Measurements from ENCODE around the gene SCTR. TPM values are rescaled to one million over a fixed set of nuclear protein-coding genes. Genes with fewer than 3 reads are reported as not detected.

The SCTR gene
- total and polyA plus RNA-seq, 10 donors: 0.39 to 0.54 (median 0.47) TPM; not detected in 6

- peaks cover 0 to 4% (median under 1%) of the 10 kb centered on the region in 6 donors for H3K4me1 ChIP-seq
- H3K27me3 ChIP-seq (replicated peaks in 1 of 7): peaks cover 0 to 58% (median 5%) of the 10 kb centered on the region in 7 donors
- no peaks in the 10 kb centered on the region for H3K9me3 ChIP-seq
- TF ChIP-seq CTCF (IDR thresholded peaks at IDR 0.05 in 8 of 11, conservative IDR thresholded peaks at IDR 0.05 in 3 of 11): no peak
- no peak for TF ChIP-seq POLR2A (IDR thresholded peaks at IDR 0.05)
- no peak for TF ChIP-seq POLR2AphosphoS5 (IDR thresholded peaks at IDR 0.05)
- no peaks in the 10 kb centered on the region for H3K36me3 ChIP-seq
- no peak overlapping the region for H3K4me3 ChIP-seq
- intact Hi-C loops (cut with DNase I; ENCODE audit: low total_unique reads): no loop called here
- 67 to 82% (median 77%) methylated on average over 8 to 16 of the region's 16 CpGs for WGBS, 5 donors
- no peak overlapping the region for H3K27ac ChIP-seq
- no peak for DNase-seq
Observed at GRCh38 chr2:119481501-119482455, 42.5 kb downstream of the SCTR start.

DNA sequence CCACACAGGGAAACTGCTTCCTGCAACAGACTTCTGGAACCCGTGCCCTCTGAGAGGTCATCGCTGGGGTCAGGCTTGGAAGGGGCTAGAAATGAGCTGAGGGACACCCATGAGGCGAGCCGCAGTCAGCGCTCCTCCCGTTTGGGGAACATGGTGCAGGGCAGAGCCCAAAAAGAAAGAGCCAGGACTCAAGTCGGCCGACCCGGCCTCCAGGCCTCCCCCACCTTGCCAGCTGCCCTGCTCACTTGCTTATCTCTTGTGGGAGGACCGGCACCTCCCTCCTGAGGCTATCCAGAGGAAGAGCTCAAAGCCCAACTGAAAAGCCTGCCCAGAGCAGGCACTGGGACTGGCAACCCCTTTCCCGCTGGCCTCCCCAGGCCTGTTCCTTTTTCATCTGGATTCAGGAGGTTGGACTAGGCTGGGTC is 43.6 kb downstream of the SCTR start:
- Histone ChIP-seq H3K4me3 (no peak overlapping the region), H3K4me1 (peaks cover 0 to 9% (median 1%) of the 10 kb centered on the region in 6 donors), H3K36me3 (no peaks in the 10 kb centered on the region), H3K9me3 (no peaks in the 10 kb centered on the region), H3K27me3 (replicated peaks in 1 of 7) (peaks cover 0 to 61% (median 6%) of the 10 kb centered on the region in 7 donors), H3K27ac (no peak overlapping the region)
- WGBS, 5 donors: 78 to 93% (median 90%) methylated on average over 10 to 11 of the region's 11 CpGs
- DNase-seq: no peak
- intact Hi-C loops (cut with DNase I; ENCODE audit: low total_unique reads): no loop called here
- no peak for TF ChIP-seq POLR2AphosphoS5 (IDR thresholded peaks at IDR 0.05)
- no peak for TF ChIP-seq POLR2A (IDR thresholded peaks at IDR 0.05)
- no peak for TF ChIP-seq CTCF (IDR thresholded peaks at IDR 0.05 in 8 of 11, conservative IDR thresholded peaks at IDR 0.05 in 3 of 11)

GRCh38 chr2:119480184-119480583 is 44.1 kb downstream of the SCTR start:
- intact Hi-C loops (cut with DNase I; ENCODE audit: low total_unique reads): no loop called here
- peaks cover 0 to 9% (median 1%) of the 10 kb centered on the region in 6 donors for H3K4me1 ChIP-seq
- no peak overlapping the region for H3K4me3 ChIP-seq
- peaks cover 0 to 56% (median 6%) of the 10 kb centered on the region in 7 donors for H3K27me3 ChIP-seq (replicated peaks in 1 of 7)
- no peaks in the 10 kb centered on the region for H3K9me3 ChIP-seq
- WGBS, 5 donors: 77 to 92% (median 88%) methylated on average over 5 of the region's 5 CpGs
- TF ChIP-seq POLR2AphosphoS5 (IDR thresholded peaks at IDR 0.05): no peak
- TF ChIP-seq CTCF (IDR thresholded peaks at IDR 0.05 in 8 of 11, conservative IDR thresholded peaks at IDR 0.05 in 3 of 11): no peak
- no peak for TF ChIP-seq POLR2A (IDR thresholded peaks at IDR 0.05)
- no peak for DNase-seq
- H3K36me3 ChIP-seq: no peaks in the 10 kb centered on the region
- no peak overlapping the region for H3K27ac ChIP-seq

DNA sequence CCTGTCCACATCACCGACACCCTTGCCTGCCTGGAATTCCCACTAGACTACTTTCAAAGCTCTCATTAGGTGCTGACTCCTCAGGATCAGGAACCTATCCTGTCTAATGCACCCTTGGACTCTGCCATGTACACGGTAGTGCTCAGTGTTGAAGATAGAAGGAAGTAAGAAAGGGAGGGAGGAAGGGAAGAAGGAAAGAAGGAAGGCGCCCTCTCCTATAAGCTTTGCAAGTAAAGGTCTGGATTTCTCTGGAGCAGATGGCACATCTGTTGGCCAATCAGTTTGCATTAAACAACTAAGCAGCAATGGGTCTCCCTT is 45.3 kb downstream of the SCTR start:
- Histone ChIP-seq H3K4me3 (no peak overlapping the region), H3K27me3 (replicated peaks in 1 of 7) (peaks cover 0 to 46% (median 0%) of the 10 kb centered on the region in 7 donors), H3K4me1 (peaks cover 0 to 9% (median 1%) of the 10 kb centered on the region in 6 donors), H3K27ac (no peak overlapping the region), H3K9me3 (no peaks in the 10 kb centered on the region), H3K36me3 (no peaks in the 10 kb centered on the region)
- TF ChIP-seq POLR2A (IDR thresholded peaks at IDR 0.05): no peak
- no peak for TF ChIP-seq POLR2AphosphoS5 (IDR thresholded peaks at IDR 0.05)
- no peak for TF ChIP-seq CTCF (IDR thresholded peaks at IDR 0.05 in 8 of 11, conservative IDR thresholded peaks at IDR 0.05 in 3 of 11)
- intact Hi-C loops (cut with DNase I; ENCODE audit: low total_unique reads): loop anchor here (5.0 kb wide), 1 partner anchor 597 kb away; no protein-coding TSS in a partner anchor
- WGBS, 5 donors: 87 to 93% (median 88%) methylated on average over 3 of the region's 3 CpGs
- no peak for DNase-seq
